Adrenal gland (tissue), 5 donors: Measurements from ENCODE around the gene MRPL45.
"Not testable (repeated sequence)": the region's sequence is repeated elsewhere in the genome, so short reads cannot be mapped to it uniquely, and the experiment has no call there.

Source experiments
- CTCF ChIP-seq, 6 experiments: fragments of 450-650 bp in 4 of 6; fragments of 200-600 bp in 2 of 6; sonication (generic) in 1 of 6; IDR thresholded peaks; 1 replicate in 5 of 6; 2 replicates in 1 of 6; pipeline versions ENCODE4 v1.5.1 to v1.8.0; 2016 to 2021; ENCODE audit warnings: antibody characterized with exemption in 6 of 6, mild to moderate bottlenecking in 2 of 6, moderate library complexity in 1 of 6
- POLR2A ChIP-seq, 2 donors: fragments of 450-650 bp; IDR thresholded peaks; one replicate each; pipeline ENCODE4 v1.6.1; 2017; ENCODE audit warnings: antibody characterized with exemption in 2 of 2, mild to moderate bottlenecking in 2 of 2, moderate library complexity in 1 of 2
- donor health status: DM: no; HTN: no; CAD: no.

GRCh38 chr17:38265974-38266506 is 30.9 kb upstream of the MRPL45 start:
- not testable (repeated sequence) for TF ChIP-seq CTCF, POLR2A (IDR thresholded peaks at IDR 0.05)
